SK-N-SH treated with all-trans-retinoic acid at 6 μM for 48 hours (cell line): ENCODE data around the gene STX10.

Source experiments
- ARNTL ChIP-seq: fragments of 450-650 bp; formaldehyde crosslinking; IDR thresholded peaks from 2 replicates; pipeline ENCODE4 v1.5.0; 2020; ENCODE audit warnings: low read depth, mild to moderate bottlenecking, moderate library complexity, borderline replicate concordance
- CSDC2 ChIP-seq: fragments of 250-450 bp; sonication (Bioruptor Pico); IDR thresholded peaks from 2 replicates; pipeline ENCODE4 v1.5.0; 2020; ENCODE audit warnings: mild to moderate bottlenecking, moderate library complexity
- ESRRG ChIP-seq: fragments of 250-450 bp; sonication (Bioruptor Pico); IDR thresholded peaks from 2 replicates; pipeline ENCODE4 v1.6.1; 2021; ENCODE audit warnings: mild to moderate bottlenecking
- ISL1 ChIP-seq: fragments of 250-450 bp; sonication (Bioruptor Pico); IDR thresholded peaks from 2 replicates; pipeline ENCODE4 v2.1.2; 2022; ENCODE audit warnings: mild to moderate bottlenecking, moderate library complexity
- TOX ChIP-seq: fragments of 250-450 bp; sonication (Bioruptor Pico); IDR thresholded peaks from 2 replicates; pipeline ENCODE4 v1.8.0; 2021; ENCODE audit warnings: mild to moderate bottlenecking, moderate library complexity, borderline replicate concordance
- TSHZ2 ChIP-seq: fragments of 250-450 bp; sonication (Bioruptor Pico); IDR thresholded peaks from 2 replicates; pipeline ENCODE4 v1.5.0; 2020; ENCODE audit warnings: mild to moderate bottlenecking, moderate library complexity
- ZC3H10 ChIP-seq: fragments of 250-450 bp; sonication (Bioruptor Pico); IDR thresholded peaks from 2 replicates; pipeline ENCODE4 v1.5.1; 2021; ENCODE audit warnings: mild to moderate bottlenecking, moderate library complexity
- ZFP3 ChIP-seq: fragments of 250-450 bp; sonication (Bioruptor Pico); IDR thresholded peaks from 2 replicates; pipeline ENCODE4 v1.5.0; 2020; ENCODE audit warnings: mild to moderate bottlenecking, moderate library complexity
- ZFP30 ChIP-seq: fragments of 450-650 bp; formaldehyde crosslinking; IDR thresholded peaks from 2 replicates; pipeline ENCODE4 v1.5.0; 2022; ENCODE audit warnings: mild to moderate bottlenecking, moderate library complexity
- ZNF565 ChIP-seq: fragments of 450-650 bp; formaldehyde crosslinking; conservative IDR thresholded peaks from 2 replicates; pipeline ENCODE4 v1.5.0; 2020; ENCODE audit warnings: low read depth, mild to moderate bottlenecking, moderate library complexity
- TF ChIP-seq, protein P1 (sequence below): fragments of 250-450 bp; sonication (Bioruptor Pico); IDR thresholded peaks from 2 replicates; pipeline ENCODE4 v1.8.0; 2020; ENCODE audit warnings: mild to moderate bottlenecking, moderate library complexity, borderline replicate concordance
- TF ChIP-seq, protein P2 (sequence below): fragments of 250-450 bp; sonication (Bioruptor Pico); IDR thresholded peaks from 2 replicates; pipeline ENCODE4 v1.8.0; 2021; ENCODE audit warnings: low read depth, mild to moderate bottlenecking, moderate library complexity, borderline replicate concordance

DNA sequence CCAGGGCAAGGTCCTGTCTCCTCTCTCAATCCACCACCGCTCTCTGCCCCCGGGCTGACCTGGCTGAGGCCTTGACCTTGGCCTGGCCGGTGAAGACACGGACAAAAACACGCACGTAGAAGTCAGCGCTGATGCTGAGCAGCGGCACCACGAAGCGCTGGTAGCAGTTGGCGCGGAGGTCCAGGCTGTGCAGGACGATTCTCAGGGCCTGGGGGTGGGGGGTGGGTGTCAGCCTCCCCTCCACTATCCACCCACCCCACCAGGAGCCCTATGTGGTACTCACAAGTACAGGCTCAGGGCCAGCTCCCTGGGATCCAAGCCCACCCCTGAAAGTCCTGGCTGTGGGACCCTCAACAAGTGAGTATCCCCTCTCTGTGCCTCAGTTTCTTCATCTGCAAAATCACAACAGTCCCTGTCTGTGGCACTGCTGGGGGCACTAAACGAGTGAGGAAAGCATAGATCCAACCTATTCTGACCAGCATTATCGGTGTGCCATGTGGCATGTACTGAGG, 40.0 kb downstream of the STX10 start:
- TF ChIP-seq ZFP3 (CRISPR knock-in tag) = no peak
- no peak for TF ChIP-seq TSHZ2 (CRISPR knock-in tag)
- no peak for TF ChIP-seq ZFP30 (CRISPR knock-in tag)
- no peak for TF ChIP-seq ARNTL (CRISPR knock-in tag)
- no peak for TF ChIP-seq ZC3H10 (CRISPR knock-in tag)
- TF ChIP-seq, protein P1, sequence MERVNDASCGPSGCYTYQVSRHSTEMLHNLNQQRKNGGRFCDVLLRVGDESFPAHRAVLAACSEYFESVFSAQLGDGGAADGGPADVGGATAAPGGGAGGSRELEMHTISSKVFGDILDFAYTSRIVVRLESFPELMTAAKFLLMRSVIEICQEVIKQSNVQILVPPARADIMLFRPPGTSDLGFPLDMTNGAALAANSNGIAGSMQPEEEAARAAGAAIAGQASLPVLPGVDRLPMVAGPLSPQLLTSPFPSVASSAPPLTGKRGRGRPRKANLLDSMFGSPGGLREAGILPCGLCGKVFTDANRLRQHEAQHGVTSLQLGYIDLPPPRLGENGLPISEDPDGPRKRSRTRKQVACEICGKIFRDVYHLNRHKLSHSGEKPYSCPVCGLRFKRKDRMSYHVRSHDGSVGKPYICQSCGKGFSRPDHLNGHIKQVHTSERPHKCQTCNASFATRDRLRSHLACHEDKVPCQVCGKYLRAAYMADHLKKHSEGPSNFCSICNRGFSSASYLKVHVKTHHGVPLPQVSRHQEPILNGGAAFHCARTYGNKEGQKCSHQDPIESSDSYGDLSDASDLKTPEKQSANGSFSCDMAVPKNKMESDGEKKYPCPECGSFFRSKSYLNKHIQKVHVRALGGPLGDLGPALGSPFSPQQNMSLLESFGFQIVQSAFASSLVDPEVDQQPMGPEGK (CRISPR knock-in tag) = no peak
- TF ChIP-seq ZNF565 (CRISPR knock-in tag) = no peak
- TF ChIP-seq TOX (CRISPR knock-in tag) = no peak
- TF ChIP-seq, protein P2, sequence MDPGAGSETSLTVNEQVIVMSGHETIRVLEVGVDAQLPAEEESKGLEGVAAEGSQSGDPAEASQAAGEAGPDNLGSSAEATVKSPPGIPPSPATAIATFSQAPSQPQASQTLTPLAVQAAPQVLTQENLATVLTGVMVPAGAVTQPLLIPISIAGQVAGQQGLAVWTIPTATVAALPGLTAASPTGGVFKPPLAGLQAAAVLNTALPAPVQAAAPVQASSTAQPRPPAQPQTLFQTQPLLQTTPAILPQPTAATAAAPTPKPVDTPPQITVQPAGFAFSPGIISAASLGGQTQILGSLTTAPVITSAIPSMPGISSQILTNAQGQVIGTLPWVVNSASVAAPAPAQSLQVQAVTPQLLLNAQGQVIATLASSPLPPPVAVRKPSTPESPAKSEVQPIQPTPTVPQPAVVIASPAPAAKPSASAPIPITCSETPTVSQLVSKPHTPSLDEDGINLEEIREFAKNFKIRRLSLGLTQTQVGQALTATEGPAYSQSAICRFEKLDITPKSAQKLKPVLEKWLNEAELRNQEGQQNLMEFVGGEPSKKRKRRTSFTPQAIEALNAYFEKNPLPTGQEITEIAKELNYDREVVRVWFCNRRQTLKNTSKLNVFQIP (CRISPR knock-in tag) = no peak
- TF ChIP-seq CSDC2 = no peak
- no peak for TF ChIP-seq ESRRG (CRISPR knock-in tag)
- no peak for TF ChIP-seq ISL1 (CRISPR knock-in tag)
